Retinal pigment epithelial cell (primary cell): Measurements from ENCODE around the gene ITGA5.
A peak's percentile ranks its signal among the peaks of the same experiment; 100 is the strongest.

Experiments
- DNase-seq: peaks from one replicate; pipeline ENCODE4 v3.0.0-alpha.2; 2010; ENCODE audit warnings: low read depth
- H3K4me3 ChIP-seq: 2 replicates; pipeline ENCODE4 v1.5.1; 2011; ENCODE audit warnings: mild to moderate bottlenecking, low read length, control low read depth, moderate library complexity
- CTCF ChIP-seq: conservative IDR thresholded peaks from 2 replicates; pipeline ENCODE4 v1.5.1; 2011; ENCODE audit warnings: low read depth, low read length, control low read depth, inconsistent platforms

Gene ITGA5

DNA sequence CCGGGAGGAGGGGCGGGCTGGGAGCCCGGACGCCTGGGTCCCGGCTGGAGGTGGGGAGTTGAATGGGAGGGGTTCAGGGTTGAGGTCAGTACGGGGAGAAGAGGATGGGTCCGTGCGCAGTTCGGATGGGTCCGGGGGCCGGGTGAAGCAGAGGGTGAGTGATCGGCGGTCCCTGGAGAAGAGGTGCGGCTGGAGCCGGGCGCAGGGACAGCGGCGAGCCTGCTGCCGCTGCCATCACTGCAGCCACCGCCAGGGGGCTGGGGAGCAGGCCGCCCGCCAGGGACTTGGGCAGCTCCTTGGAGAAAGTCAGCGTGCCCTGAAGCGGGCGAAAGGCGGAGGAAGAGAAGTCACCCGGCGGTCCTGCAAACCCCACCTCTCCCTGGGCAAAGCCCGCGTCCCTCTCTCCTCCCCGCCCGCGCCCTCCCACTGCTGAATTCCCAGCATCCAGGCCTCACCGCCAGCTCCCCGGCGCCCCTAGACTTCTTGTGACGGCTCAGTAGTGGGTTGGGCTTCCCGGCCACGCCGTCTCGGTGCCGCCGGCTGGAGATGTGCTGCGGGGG lies 48.8 kb downstream of the ITGA5 start:
- peak overlapping the region; percentile 39 for H3K4me3 ChIP-seq
- DNase-seq, result no peak
- TF ChIP-seq CTCF, result peak; percentile 92

DNA sequence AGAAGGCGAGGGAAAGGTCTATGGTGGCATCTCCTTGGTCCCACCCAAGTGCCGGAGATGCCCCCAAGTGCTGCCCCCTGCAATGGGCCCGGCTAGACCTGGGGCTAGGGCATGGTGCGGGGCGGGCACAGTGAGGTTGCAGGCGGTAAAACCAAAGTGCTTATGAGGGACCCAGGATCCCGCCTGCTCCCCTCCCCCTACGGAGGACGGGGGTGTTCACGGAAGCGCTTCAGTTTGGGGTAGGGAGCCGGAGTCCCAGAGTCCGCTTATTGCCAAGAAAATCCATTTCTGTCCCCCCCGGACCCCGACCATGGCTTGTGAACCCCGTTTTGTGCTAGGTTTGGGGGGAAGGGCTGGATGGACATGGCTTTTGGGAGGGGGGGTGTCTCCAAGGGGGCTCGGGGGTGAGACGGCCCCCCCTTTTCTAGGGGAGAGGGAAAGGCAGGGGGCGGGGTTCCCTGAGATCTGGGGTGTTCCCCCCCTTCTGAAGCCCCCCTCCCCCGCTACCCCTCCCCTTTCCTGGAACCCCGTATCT lies 49.4 kb downstream of the ITGA5 start:
- H3K4me3 ChIP-seq, result no peak overlapping the region
- TF ChIP-seq CTCF, result no peak
- no peak for DNase-seq

DNA sequence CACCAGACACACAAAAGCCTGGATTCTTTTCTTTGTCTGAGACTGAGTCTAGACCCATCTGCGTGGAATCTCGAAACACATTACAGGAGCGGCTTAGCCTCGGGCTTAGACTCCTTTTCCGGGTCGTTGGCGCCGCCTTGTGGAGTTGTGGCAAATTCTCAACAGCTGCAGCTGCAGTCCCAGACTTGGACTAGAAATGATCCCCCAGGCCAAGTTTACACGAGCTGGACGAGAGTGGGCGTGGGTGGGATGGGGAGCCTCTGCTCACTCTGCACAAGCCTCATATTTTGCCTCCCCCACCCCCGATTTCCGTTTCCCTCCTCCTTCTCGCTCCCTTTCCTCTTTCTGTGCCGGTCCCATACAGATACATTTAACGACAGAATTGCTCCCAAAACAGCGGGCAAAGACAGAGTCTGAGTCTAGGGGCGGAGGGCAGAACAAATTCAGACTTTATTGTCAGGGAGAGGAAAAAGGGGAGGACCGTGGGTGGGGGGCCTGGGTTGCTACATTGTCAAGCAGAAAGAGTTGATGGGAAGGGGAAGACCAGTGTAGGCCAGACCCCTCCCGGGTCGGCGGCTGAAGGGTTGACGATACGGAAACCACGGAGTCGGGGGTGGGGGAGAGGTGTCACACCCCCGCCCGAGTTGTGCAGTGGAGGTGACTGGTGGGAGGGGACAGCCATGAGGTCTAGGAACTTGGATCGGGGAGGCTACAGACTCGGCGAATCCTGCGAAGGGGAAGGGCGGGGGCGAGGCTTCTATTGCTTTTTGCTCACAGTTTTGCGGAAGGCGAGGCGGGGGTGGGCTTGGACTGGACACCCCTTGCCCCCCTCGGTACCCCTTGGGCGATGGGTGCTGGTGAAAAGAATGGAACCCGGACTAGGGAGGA lies 50.1 kb downstream of the ITGA5 start:
- H3K4me3 ChIP-seq, result no peak overlapping the region
- DNase-seq, result no peak

GRCh38 chr12:54368025-54368708 lies 50.9 kb downstream of the ITGA5 start:
- H3K4me3 ChIP-seq, result no peak overlapping the region
- TF ChIP-seq CTCF, result no peak
- DNase-seq, result no peak

More for the DNA sequence above, 50.1 kb downstream of the ITGA5 start:
- peak; percentile 91 for TF ChIP-seq CTCF

- no peak within 1 kb of the TSS for H3K4me3 ChIP-seq
- DNase-seq, result no peak
- no peak for TF ChIP-seq CTCF
Measured at GRCh38 chr12:54364413-54364812, 54.7 kb downstream of the ITGA5 start, which contains the start of gene GPR84. GPR84 (minus strand) TSS chr12:54364486; CDS start chr12:54363851, 635 bp downstream.

DNA sequence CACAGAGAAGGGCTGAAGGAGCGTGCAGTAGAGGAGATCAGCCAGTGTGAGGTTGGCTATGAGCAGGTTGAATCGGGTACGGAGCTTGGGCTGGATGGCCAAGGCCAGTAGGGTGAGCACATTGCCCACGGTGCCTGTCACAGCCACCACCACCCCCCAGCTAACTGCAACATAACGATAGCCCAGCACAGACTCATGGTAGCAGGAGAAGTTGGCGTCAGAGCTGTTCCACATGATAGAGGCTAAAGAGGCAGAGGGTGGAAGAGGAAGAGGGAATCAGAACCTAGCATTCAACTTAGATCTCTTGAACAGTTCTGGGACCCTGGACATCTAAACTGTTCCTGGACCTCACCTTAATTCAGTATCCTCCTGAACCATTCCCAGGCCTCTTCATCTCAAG lies 55.4 kb downstream of the ITGA5 start:
- no peak for TF ChIP-seq CTCF
- no peak for DNase-seq
- no peak overlapping the region for H3K4me3 ChIP-seq
